Effector CD4-positive, alpha-beta T cell (primary cell): Measurements from ENCODE around the gene TOGARAM1.

Experiments
- DNase-seq: peaks from one replicate; pipeline ENCODE4 v3.0.0-alpha.2; 2020

Gene TOGARAM1

GRCh38 chr14:44966601-44967336, 4.8 kb downstream of the TOGARAM1 start:
- DNase-seq: no peak

GRCh38 chr14:44968714-44969113, 6.7 kb downstream of the TOGARAM1 start:
- DNase-seq: no peak

GRCh38 chr14:44970907-44971306, 8.9 kb downstream of the TOGARAM1 start:
- no peak for DNase-seq

DNA sequence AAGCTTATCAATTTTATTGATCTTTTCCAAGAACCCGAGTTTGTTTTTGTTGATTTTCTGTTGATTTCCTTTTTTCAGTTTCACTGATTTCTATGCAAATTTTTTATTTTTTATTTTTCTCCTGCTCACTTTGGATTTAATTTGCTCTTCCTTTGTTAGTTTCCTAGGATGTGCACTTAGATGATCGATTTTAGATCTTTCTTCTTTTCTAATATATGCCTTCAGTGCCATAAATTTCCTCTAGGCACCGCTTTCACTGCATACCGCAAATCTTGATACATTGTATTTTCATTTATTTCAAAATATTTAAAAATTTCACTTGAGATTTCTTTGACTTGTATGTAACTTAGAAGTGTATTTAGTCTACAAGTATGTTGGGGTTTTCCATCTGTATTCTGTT, 9.5 kb downstream of the TOGARAM1 start:
- DNase-seq: no peak

GRCh38 chr14:44979273-44979672, 17.3 kb downstream of the TOGARAM1 start:
- no peak for DNase-seq

DNA sequence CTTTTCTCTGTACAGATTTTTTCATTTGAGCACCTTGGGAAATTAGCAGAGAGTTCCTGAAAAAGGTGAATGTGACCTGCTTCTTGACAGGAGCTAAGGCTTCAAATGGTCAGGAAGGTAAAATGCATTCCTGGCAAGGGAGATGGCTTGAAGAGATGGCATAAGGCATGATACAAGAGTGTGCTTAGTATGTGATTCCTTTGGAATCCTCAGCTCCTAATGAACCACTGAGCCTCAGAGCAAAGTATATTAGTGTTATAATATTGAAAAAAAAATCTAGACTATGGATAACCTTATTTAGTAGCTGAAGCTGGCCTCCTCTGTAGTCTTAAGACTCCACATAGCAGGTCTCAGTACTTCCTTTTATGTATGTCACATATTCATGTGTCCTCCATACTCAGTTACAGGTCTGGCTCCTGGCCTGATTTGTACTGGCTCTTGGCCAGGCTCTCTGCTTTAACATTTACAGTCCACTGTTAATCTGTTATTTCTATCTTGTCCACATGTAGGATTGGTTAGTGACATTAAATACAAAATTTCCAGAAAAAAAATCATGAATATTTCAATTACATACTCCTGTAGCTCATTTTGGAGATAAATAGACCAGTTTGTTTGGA, 17.9 kb downstream of the TOGARAM1 start:
- no peak for DNase-seq

DNA sequence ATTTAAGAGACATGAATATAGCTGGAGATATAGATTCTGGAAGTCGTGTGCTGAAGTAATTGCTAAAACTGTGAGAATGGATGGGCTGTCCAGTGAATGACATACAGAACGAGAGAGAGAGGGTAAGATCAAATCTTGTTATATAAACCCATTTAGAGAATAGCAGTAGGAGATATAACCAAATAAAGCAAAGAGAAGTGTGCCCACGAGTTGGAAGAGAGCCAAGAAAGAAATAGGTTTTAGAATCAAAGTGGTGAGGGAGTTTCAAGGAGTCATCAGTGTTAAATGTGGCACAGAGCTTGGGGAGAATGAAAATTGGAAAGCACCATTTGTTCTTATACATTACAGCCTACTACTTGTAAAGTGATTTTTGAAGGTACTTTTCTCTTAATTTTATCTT, 19.2 kb downstream of the TOGARAM1 start:
- no peak for DNase-seq

DNA sequence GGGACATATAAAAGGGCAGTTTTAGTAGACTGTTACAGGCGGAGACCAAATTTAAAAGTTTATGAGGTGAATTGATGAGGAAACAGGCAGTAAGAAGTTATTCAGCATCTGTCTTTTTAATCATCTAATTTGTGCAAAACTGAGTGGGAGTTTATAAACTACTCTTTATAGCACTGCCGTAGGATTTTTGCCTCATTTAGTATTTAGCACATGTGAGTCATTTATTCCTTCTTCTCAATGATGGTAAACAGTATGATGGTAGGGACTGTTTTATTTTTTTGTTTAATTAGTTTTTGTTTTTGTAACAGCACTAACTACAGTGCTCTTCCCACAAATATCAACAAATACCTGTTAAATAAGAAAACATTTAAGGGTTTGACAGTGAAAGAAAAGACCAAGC, 20.6 kb downstream of the TOGARAM1 start:
- no peak for DNase-seq

DNA sequence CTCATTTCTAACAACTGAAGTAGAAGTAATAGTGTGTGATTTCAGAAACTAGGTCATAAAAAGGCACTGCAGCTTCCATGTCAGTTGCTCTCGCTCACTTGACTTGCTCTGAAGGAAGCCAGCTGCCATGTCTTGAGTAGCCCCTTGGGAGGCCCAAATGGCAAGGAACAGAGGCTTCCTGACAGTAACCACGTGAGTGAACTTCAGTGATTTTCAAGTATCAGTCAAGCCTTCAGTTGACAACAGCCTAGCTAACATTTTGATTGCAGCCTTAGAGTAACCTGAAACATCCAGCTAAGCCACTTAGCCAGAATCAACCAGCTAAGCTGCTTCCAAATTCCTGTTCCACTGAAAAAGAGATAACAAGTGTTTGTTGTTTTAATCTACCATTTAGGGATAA, 26.7 kb downstream of the TOGARAM1 start:
- no peak for DNase-seq

GRCh38 chr14:44989497-44990440, 27.8 kb downstream of the TOGARAM1 start:
- no peak for DNase-seq

GRCh38 chr14:44990533-44990932, 28.5 kb downstream of the TOGARAM1 start:
- no peak for DNase-seq

DNA sequence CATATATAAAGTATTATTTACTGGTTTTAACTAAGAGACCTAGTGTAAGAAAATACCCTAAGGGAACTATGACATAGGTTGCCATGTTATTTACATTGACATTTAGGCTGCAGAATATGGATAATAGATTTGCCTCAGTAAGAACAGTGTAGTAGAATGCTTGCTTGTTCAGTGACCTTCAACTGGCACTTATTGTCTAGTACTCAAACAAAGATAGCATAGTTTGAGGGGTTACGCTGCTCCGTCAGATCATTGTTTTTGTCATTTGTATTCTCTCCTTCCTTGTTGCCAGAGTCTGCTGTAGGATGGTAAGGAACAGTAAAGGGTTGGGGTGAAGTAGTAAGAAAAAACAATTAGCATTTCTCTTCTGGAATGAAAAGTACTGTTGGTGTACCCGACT, 33.2 kb downstream of the TOGARAM1 start:
- DNase-seq: no peak

- no peak for DNase-seq
These were observed 33.8 kb downstream of the TOGARAM1 start for GRCh38 chr14:44995770-44996294.

- no peak for DNase-seq
These were observed 41.9 kb downstream of the TOGARAM1 start for GRCh38 chr14:45003924-45004323.

DNA sequence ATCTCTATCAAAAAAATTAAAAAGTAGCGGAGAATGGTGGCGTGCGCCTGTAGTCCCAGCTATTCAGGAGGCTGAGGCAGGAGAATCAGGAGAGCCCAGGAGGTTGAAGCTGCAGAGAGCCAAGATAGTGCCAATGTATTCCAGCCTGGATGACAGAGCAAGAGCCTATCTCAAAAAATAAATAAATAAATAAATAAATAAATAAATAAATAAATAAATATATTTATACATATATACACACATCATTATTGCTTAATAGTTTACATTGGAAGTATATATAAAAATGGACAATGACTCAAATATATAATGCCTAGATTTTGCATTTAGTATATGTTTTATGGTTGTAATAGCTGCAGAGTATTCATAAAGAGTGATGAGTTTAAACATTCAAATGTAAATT, 53.1 kb downstream of the TOGARAM1 start:
- no peak for DNase-seq

DNA sequence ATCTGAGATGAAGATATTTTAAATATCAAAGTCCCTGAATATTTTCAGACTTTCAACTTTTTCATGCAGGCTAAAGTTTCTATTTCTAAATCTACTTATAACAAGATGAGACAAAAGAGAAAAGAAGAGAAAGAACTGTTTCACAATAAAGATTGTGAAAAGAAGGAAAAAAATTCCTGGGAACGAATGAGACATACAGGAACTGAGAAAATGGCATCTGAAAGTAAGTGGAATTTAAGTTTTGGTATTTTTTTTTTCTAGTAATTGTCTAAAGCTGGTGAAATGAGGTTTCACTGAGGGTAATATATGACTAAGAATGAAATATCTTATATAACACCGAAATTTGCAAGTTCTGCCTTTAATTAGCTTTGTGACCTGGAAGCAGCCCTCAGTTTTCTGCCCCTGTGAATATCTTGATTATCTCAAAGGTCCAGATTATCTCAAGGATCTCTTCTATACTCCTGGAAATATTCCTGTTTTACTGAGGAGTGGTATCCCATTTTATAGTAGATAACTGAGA, 66.2 kb downstream of the TOGARAM1 start:
- DNase-seq: no peak

DNA sequence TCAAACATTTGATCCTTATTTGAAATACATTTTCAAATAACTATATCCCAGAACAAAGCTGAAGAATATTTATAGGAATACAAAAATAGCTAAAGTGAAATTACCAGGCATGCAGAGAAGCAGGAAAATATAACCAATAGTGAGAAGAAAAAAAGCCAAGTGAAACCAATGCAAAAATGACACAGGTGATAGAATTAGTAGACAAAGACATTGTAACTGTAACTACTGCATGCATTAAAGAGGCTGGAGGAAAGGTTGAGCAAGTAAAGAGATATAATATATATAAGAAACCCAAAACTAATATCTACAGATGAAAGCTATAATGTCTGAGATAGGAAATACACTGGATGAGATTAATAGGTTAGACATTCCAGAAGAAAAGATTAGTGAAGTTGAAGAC, 72.7 kb downstream of the TOGARAM1 start:
- DNase-seq: no peak

GRCh38 chr14:45038256-45038655, 76.3 kb downstream of the TOGARAM1 start:
- no peak for DNase-seq

DNA sequence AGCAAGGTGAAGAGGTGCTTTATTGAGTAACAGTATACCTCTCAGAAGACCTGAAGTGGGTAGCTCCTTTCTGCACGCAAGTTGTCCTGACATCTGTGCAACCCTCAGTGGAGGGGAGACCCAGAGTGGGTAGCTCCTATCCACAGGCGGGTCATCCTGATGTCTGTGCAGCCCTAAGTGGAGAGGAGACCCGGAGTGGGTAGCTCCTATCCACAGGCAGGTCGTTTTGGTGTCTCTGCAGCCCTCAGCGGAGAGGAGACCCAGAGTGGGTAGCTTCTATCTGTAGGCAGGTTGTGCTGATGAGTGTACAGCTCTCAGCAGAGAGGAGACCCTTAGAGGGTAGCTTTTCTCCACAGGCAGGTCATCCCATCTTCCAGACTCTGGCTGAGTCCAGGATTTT, 76.9 kb downstream of the TOGARAM1 start:
- no peak for DNase-seq

DNA sequence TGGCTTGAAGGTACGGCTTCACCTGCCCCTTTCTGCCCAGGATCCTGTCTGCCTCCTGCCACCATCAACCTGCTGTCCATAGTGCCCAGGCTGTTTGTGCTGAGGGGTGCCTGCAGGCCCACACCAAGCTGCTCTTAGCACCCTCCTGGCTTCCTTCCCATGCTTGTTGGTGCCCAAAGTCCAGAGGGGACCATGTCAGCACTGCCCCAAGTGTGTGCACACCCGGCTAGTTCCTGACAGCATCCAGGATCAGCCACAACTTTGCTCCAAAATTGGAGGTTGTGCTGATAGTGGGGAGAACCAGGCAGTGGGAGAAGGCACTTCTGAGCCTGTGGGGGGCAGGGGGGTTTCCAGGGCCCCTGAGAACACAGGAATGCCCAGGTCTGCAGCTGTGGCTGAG, 77.4 kb downstream of the TOGARAM1 start:
- no peak for DNase-seq

- DNase-seq: no peak
These were observed 79.7 kb downstream of the TOGARAM1 start for GRCh38 chr14:45041641-45042040.

- no peak for DNase-seq
These were observed 82.6 kb downstream of the TOGARAM1 start for GRCh38 chr14:45044638-45045037.

DNA sequence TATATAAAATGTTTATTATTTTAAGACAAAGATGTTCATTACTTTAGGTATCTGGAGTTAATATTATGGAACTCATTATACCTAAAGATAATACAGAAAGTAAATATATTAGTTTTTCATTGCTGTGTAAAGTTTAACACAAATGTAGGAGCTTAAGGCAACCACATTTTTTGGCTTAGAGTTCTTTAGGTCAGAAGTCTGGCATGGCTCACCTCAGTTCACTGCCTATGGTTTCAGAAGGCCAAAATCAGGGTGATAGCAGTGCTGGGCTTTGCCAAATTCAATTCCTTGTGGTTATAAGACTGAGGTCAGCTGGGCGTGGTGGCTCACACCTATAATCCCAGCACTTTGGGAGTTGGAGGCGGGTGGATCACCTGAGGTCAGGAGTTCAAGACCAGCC, 86.4 kb downstream of the TOGARAM1 start:
- DNase-seq: no peak
